Panc1 (cell line): Measurements from ENCODE around the gene SDK2. TPM values are rescaled to one million over a fixed set of nuclear protein-coding genes. Genes with fewer than 3 reads are reported as not detected.

Experiments used
- ATAC-seq: fragments of 200-7000 bp; cut with Tn5 transposase; 2 replicates; pipeline ENCODE4 v1.9.1; 2020; ENCODE audit warnings: mild to moderate bottlenecking, moderate library complexity
- BruUV-seq: library from RNA; stranded (reverse); fragments of 400-500 nt; replicated peaks from 2 replicates; lab custom pipeline; 2021; lab: Mats Ljungman, UMichigan
- CTCF ChIA-PET: fragments of 300-600 bp; sonication (Branson Sonifier 250); formaldehyde crosslinking; loops from one replicate; lab custom pipeline; 2022; ENCODE audit warnings: antibody characterized with exemption; lab: Charles Lee
- POLR2A ChIA-PET: fragments of 300-600 bp; sonication (Branson Sonifier 250); formaldehyde crosslinking; loops from one replicate; lab custom pipeline; 2022; ENCODE audit warnings: antibody characterized with exemption; lab: Charles Lee
- DNase-seq: peaks from one replicate; pipeline ENCODE4 v3.0.0-alpha.2; 2010; ENCODE audit warnings: low read depth, low spot score
- H3K27ac ChIP-seq: 2 replicates; pipeline ENCODE4 v1.5.1; 2011; ENCODE audit warnings: mild to moderate bottlenecking, low read length, inconsistent platforms
- H3K27me3 ChIP-seq: fragments of 200-500 bp; sonication (Bioruptor generic); 2 replicates; pipeline ENCODE4 v1.6.0; 2014; ENCODE audit warnings: low read length, inconsistent platforms; ENCODE audit not compliant: control insufficient read depth, insufficient read depth
- H3K36me3 ChIP-seq: fragments of 200-500 bp; sonication (Bioruptor generic); 2 replicates; pipeline ENCODE4 v1.5.1; 2014; ENCODE audit warnings: inconsistent platforms, mild to moderate bottlenecking, low read length, moderate library complexity; ENCODE audit not compliant: control insufficient read depth, insufficient read depth
- H3K4me1 ChIP-seq: 2 replicates; pipeline ENCODE4 v1.5.1; 2011; ENCODE audit warnings: inconsistent platforms, mild to moderate bottlenecking, low read length, moderate library complexity; ENCODE audit not compliant: control insufficient read depth, insufficient read depth
- H3K4me3 ChIP-seq, 2 experiments: 2 replicates each; pipeline ENCODE4 v1.5.1; 2011 to 2012; ENCODE audit warnings: low read depth in 2 of 2, low read length in 2 of 2, mild to moderate bottlenecking in 2 of 2, inconsistent platforms in 1 of 2, moderate library complexity in 1 of 2
- H3K9me3 ChIP-seq: fragments of 200-500 bp; sonication (Bioruptor generic); 2 replicates; pipeline ENCODE4 v1.5.1; 2014; ENCODE audit warnings: low read depth, mild to moderate bottlenecking, inconsistent platforms, low read length, moderate library complexity; ENCODE audit not compliant: control insufficient read depth, insufficient read depth
- POLR2AphosphoS5 ChIP-seq: IDR thresholded peaks from 2 replicates; pipeline ENCODE4 v1.6.1; 2012; ENCODE audit warnings: mild to moderate bottlenecking, low read depth, low read length, moderate library complexity
- SIN3A ChIP-seq: IDR thresholded peaks from 2 replicates; pipeline ENCODE4 v1.6.1; 2012; ENCODE audit warnings: low read depth, mild to moderate bottlenecking, low read length, moderate library complexity, borderline replicate concordance; ENCODE audit not compliant: insufficient read depth
- TCF7L2 ChIP-seq: IDR thresholded peaks from 2 replicates; pipeline ENCODE4 v1.6.1; 2011; ENCODE audit warnings: mild to moderate bottlenecking, low read depth, low read length, inconsistent platforms
- in situ Hi-C: cut with HindIII; loops from 2 replicates; pipeline ENCODE4 v1.10.0; 2016; ENCODE audit warnings: low sequenced_read_pairs, low pct_unique_long_range_greater_than_20kb
- intact Hi-C: fragments of 100-400 bp; cut with micrococcal nuclease; formaldehyde crosslinking; loops from one replicate; pipeline ENCODE4 v1.10.0; 2022; ENCODE audit not compliant: unreplicated experiment
- total RNA-seq: library from RNA; stranded (reverse); gene quantifications from one replicate; pipeline ENCODE4 v1.2.1, GENCODE V29; 2021; ENCODE audit not compliant: unreplicated experiment
- TF ChIP-seq, protein P1 (sequence below): fragments of 450-650 bp; IDR thresholded peaks from 2 replicates; pipeline ENCODE4 v1.5.1; 2017; ENCODE audit warnings: mild to moderate bottlenecking
- TF ChIP-seq, protein P2 (sequence below), 2 experiments: IDR thresholded peaks; 2 replicates each; pipeline ENCODE4 v1.6.1; 2011 to 2012; ENCODE audit warnings: low read depth in 2 of 2, control low read depth in 1 of 2, low read length in 1 of 2, mild to moderate bottlenecking in 1 of 2, moderate library complexity in 1 of 2; ENCODE audit not compliant: insufficient read depth in 1 of 2

The SDK2 gene
- total RNA-seq, 1 experiment from 2014 or later, result 0.41 TPM

DNA sequence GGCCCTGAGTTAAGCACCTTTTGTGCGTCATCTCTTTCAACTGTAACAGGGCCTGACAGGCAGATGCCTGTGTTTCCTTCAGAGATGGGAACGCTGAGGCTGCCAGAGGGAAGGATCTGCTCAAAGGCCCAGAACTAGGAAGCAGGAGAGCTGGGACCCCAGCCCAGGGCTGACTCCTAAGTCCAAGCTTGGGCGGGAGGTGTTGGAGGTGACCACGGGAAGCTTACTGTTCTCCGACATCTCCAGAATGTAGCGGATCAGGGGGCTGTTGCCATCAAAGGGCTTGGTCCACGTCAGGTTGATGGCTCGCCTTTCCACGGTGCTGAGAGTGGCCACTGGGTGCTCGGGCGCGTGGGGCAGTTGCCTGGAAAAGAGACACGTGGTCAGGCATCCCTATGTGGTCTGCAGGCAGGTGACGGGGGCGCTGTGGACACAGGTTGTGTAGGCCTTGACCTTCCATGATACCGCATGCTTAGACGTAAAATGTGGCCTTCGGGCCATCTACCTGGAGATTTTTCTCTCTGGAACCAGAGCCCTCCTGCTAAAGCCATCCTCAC lies 221.0 kb downstream of the SDK2 start:
- intact Hi-C loops (loop anchor here (10.0 kb wide), 1 partner anchor 222 kb away; the partner anchor contains the start of gene SDK2), in situ Hi-C loops (no loop called here)
- Histone ChIP-seq H3K27ac (no peak overlapping the region), H3K9me3 (no peaks in the 10 kb centered on the region), H3K36me3 (no peaks in the 10 kb centered on the region), H3K4me3 (no peak overlapping the region), H3K4me1 (no peaks in the 10 kb centered on the region), H3K27me3 (no peaks in the 10 kb centered on the region)
- no peak for ATAC-seq
- ChIA-PET CTCF (interaction anchor here (1.0 to 1.1 kb wide), 2 partner anchors 150 to 287 kb away, joined by 3 to 4 read pairs; no protein-coding TSS in a partner anchor), POLR2A (interaction anchor here (0.6 kb wide), 2 partner anchors 21 to 156 kb away, joined by 3 to 6 read pairs; no protein-coding TSS in a partner anchor)
- TF ChIP-seq, protein P1, sequence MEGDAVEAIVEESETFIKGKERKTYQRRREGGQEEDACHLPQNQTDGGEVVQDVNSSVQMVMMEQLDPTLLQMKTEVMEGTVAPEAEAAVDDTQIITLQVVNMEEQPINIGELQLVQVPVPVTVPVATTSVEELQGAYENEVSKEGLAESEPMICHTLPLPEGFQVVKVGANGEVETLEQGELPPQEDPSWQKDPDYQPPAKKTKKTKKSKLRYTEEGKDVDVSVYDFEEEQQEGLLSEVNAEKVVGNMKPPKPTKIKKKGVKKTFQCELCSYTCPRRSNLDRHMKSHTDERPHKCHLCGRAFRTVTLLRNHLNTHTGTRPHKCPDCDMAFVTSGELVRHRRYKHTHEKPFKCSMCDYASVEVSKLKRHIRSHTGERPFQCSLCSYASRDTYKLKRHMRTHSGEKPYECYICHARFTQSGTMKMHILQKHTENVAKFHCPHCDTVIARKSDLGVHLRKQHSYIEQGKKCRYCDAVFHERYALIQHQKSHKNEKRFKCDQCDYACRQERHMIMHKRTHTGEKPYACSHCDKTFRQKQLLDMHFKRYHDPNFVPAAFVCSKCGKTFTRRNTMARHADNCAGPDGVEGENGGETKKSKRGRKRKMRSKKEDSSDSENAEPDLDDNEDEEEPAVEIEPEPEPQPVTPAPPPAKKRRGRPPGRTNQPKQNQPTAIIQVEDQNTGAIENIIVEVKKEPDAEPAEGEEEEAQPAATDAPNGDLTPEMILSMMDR, result no peak
- TF ChIP-seq TCF7L2, result no peak
- no peak for TF ChIP-seq POLR2AphosphoS5
- TF ChIP-seq, protein P2, sequence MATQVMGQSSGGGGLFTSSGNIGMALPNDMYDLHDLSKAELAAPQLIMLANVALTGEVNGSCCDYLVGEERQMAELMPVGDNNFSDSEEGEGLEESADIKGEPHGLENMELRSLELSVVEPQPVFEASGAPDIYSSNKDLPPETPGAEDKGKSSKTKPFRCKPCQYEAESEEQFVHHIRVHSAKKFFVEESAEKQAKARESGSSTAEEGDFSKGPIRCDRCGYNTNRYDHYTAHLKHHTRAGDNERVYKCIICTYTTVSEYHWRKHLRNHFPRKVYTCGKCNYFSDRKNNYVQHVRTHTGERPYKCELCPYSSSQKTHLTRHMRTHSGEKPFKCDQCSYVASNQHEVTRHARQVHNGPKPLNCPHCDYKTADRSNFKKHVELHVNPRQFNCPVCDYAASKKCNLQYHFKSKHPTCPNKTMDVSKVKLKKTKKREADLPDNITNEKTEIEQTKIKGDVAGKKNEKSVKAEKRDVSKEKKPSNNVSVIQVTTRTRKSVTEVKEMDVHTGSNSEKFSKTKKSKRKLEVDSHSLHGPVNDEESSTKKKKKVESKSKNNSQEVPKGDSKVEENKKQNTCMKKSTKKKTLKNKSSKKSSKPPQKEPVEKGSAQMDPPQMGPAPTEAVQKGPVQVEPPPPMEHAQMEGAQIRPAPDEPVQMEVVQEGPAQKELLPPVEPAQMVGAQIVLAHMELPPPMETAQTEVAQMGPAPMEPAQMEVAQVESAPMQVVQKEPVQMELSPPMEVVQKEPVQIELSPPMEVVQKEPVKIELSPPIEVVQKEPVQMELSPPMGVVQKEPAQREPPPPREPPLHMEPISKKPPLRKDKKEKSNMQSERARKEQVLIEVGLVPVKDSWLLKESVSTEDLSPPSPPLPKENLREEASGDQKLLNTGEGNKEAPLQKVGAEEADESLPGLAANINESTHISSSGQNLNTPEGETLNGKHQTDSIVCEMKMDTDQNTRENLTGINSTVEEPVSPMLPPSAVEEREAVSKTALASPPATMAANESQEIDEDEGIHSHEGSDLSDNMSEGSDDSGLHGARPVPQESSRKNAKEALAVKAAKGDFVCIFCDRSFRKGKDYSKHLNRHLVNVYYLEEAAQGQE (IDR thresholded peaks at IDR 0.05; ENCODE audit: insufficient read depth in 1 of 2, low read depth in 2 of 2, low read length in 1 of 2), result no peak
- no peak for TF ChIP-seq SIN3A
- DNase-seq, result no peak
- no TSS peak for BruUV-seq

DNA sequence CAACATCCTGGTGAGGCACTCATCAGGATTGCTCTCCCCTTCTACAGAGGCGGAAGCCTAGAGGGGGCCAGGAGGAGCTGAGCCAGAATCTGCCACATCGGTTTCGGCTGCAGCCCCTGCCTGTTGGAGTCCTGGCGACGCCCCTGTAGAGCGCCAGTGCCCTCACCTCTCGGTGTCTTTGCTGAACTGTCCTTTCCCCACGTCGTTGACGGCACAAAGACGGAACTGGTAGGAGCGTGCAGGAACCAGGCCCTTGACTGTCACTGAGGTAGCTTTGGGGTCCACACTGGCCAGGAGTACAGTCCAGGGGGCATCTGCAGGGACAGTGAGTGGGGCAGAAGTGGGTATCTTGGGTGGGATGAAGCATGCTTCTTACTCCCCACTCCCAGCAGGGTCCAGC lies 222.1 kb downstream of the SDK2 start:
- no peaks in the 10 kb centered on the region for H3K4me1 ChIP-seq
- H3K36me3 ChIP-seq, result no peaks in the 10 kb centered on the region
- POLR2A ChIA-PET, result no interaction called here
- intact Hi-C loops, result loop anchor here (10.0 kb wide), 1 partner anchor 223 kb away; the partner anchor contains the start of gene SDK2
- in situ Hi-C loops, result no loop called here
- H3K27ac ChIP-seq, result no peak overlapping the region
- TF ChIP-seq TCF7L2 (no peak), SIN3A (no peak), POLR2AphosphoS5 (no peak)
- TF ChIP-seq, protein P1, result no peak
- TF ChIP-seq, protein P2 (IDR thresholded peaks at IDR 0.05; ENCODE audit: insufficient read depth in 1 of 2, low read depth in 2 of 2, low read length in 1 of 2), result no peak
- no peak overlapping the region for H3K4me3 ChIP-seq
- DNase-seq (no peak), ATAC-seq (no peak)
- no peaks in the 10 kb centered on the region for H3K27me3 ChIP-seq
- no TSS peak for BruUV-seq
- CTCF ChIA-PET, result interaction anchor here (0.5 kb wide), 1 partner anchor 71 kb away, joined by 13 read pairs; no protein-coding TSS in a partner anchor
- H3K9me3 ChIP-seq, result no peaks in the 10 kb centered on the region
